ENCODE results near the gene SRSF8. TPM values are rescaled to one million over a fixed set of nuclear protein-coding genes. Genes with fewer than 3 reads are reported as not detected.
"Not testable (repeated sequence)": the region's sequence is repeated elsewhere in the genome, so short reads cannot be mapped to it uniquely, and the experiment has no call there.

SRSF8 gene
- total RNA-seq, 4 donors from 2014 or later = 41.4 to 79.8 (median 49.1) TPM

DNA sequence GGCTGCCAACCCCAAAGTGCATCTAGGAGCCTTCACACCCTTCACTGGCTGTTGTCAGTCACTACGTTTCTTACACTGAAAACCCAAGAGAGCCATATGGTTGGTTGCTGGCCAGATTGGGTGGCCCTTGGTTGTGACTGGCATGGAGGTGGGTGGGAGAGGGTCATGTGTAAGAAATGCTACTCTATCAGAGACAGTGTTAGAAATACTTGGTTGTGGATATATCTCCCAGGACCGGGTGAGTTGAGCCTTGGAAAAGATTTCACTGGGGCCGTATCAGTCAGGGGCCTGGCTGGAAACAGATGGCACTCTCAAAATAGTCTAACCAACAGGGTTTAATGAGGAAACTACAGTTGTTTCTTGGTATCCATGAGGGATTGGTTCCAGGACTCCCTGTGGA, 38.1 kb downstream of the SRSF8 start:
- H3K27me3 ChIP-seq = no peaks in the 10 kb centered on the region
- H3K36me3 ChIP-seq = peaks cover 0 to 15% (median 2%) of the 10 kb centered on the region in 3 donors
- peaks cover 0 to 80% (median 31%) of the 10 kb centered on the region in 4 donors for H3K4me1 ChIP-seq
- H3K9me3 ChIP-seq = no peaks in the 10 kb centered on the region
- H3K4me3 ChIP-seq = no peak overlapping the region
- WGBS, 2 donors = 76 to 80% methylated on average over 3 of the region's 3 CpGs
- no peak for DNase-seq (ENCODE audit: low spot score in 2 of 2)
- TF ChIP-seq POLR2A (IDR thresholded peaks at IDR 0.05) (no peak), EP300 (IDR thresholded peaks at IDR 0.05) (no peak)
- TF ChIP-seq, protein P1, sequence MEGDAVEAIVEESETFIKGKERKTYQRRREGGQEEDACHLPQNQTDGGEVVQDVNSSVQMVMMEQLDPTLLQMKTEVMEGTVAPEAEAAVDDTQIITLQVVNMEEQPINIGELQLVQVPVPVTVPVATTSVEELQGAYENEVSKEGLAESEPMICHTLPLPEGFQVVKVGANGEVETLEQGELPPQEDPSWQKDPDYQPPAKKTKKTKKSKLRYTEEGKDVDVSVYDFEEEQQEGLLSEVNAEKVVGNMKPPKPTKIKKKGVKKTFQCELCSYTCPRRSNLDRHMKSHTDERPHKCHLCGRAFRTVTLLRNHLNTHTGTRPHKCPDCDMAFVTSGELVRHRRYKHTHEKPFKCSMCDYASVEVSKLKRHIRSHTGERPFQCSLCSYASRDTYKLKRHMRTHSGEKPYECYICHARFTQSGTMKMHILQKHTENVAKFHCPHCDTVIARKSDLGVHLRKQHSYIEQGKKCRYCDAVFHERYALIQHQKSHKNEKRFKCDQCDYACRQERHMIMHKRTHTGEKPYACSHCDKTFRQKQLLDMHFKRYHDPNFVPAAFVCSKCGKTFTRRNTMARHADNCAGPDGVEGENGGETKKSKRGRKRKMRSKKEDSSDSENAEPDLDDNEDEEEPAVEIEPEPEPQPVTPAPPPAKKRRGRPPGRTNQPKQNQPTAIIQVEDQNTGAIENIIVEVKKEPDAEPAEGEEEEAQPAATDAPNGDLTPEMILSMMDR (IDR thresholded peaks at IDR 0.05) = no peak
- peak overlapping the region in 1 of 4 donors; percentile 4 for H3K27ac ChIP-seq

DNA sequence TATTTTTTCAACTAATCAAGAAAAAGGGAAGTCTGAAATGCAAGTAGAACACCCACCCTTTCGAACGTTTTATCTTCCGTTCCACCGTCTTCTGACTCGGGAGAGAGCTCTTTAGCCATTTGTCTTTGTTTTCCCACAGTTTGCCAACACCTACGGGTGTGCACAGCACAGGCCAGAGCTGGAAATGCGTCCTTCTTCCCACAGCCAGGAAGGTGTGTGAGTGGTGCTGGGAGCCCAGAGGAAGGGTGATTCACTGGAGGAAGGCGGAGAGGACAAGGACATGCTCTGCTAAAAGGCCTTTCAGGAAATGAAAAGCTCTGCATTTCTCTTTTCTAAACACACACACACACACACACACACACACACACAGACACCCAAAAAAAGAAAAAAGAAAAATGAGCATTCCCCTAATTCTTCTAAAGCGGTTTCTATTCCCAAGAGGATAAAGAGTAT, 41.5 kb downstream of the SRSF8 start:
- H3K27me3 ChIP-seq = no peaks in the 10 kb centered on the region
- peaks cover 0 to 11% (median 2%) of the 10 kb centered on the region in 3 donors for H3K36me3 ChIP-seq
- peak overlapping the region in 3 of 4 donors; percentile 67 to 82 (median 78) for H3K27ac ChIP-seq
- TF ChIP-seq, protein P1 (IDR thresholded peaks at IDR 0.05) = no peak
- TF ChIP-seq EP300 (IDR thresholded peaks at IDR 0.05) = peak in 1 of 2 donors; percentile 36
- H3K4me3 ChIP-seq = peak overlapping the region in 1 of 4 donors; percentile 3
- no peaks in the 10 kb centered on the region for H3K9me3 ChIP-seq
- peak in 1 of 2 donors; percentile 23 for DNase-seq (ENCODE audit: low spot score in 2 of 2)
- WGBS, 2 donors = 28 to 34% methylated on average over 9 of the region's 9 CpGs
- peaks cover 0 to 67% (median 31%) of the 10 kb centered on the region in 4 donors for H3K4me1 ChIP-seq

DNA sequence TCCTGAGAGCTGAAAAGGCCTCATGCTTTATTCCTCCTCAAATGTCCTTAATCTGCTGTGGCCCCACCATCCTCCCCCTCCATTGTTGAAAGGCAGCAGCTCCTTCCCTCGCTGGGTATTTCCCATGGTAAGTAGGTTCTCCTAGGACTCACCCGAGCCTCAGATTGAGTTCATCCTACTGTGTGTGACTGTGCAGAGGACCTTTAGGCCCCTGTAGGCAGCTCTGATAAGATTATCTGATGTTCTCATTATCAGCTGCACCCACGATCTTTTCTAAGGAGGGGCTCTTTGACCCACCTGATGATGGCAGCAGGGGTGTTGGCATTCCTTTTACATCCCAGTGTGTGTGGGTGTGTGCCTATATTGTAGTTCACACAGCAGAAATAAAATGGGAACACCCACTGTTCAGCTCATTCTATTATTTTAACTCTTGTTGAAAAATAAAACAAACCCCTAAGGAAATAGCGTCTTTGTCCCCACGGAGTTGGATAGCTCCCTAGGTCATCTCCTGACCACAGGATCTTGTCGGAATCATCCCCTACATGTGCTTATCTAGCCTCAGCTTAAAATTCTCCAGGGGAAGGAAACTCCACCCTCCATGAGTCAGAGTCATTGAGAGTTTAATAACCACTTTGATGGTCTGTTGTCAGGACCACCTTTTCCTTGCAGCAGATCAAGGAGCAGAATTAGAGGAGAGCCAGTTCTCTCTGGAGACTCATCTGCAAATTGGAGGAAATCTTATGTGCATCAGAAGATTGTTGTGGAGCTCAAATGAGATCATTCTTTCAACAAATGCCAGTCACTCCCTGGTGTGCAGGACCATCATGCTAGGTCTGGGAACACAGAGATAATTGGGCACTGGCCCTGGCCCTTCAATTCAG, 42.2 kb downstream of the SRSF8 start:
- H3K4me1 ChIP-seq = peaks cover 0 to 60% (median 31%) of the 10 kb centered on the region in 4 donors
- H3K9me3 ChIP-seq = no peaks in the 10 kb centered on the region
- peaks cover 0 to 11% (median 2%) of the 10 kb centered on the region in 3 donors for H3K36me3 ChIP-seq
- DNase-seq (ENCODE audit: low spot score in 2 of 2) = no peak
- 26 to 31% methylated on average over 6 of the region's 6 CpGs for WGBS, 2 donors
- no peak overlapping the region for H3K4me3 ChIP-seq
- no peaks in the 10 kb centered on the region for H3K27me3 ChIP-seq
- H3K27ac ChIP-seq = peak overlapping the region in 3 of 4 donors; percentile 40 to 82 (median 78)
- peak in 1 of 2 donors; percentile 25 for TF ChIP-seq EP300 (IDR thresholded peaks at IDR 0.05)
- TF ChIP-seq POLR2A (IDR thresholded peaks at IDR 0.05) = no peak

DNA sequence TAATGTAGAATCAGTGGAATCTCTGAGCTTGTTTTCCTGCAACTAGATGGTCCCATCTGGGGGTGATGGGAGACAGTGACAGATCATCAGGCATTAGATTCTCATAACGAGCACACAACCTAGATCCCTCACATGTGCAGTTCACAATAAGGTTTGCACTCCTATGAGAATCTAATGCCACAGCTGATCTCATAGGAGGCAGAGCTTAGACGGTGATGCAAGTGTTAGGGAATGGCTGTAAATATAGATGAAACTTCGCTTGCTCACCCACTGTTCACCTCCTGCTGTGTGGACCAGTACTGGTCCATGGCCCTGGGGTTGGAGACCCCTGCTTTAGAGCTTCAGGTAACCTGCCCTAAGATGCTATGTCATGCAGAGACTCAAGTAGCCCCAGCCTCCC, 44.8 kb downstream of the SRSF8 start:
- not testable (repeated sequence) for DNase-seq (ENCODE audit: low spot score in 2 of 2); H3K27me3 ChIP-seq; H3K9me3 ChIP-seq; H3K4me3 ChIP-seq; H3K27ac ChIP-seq
- Histone ChIP-seq H3K4me1 (peaks cover 0 to 47% (median 29%) of the 10 kb centered on the region in 4 donors), H3K36me3 (peaks cover 0 to 11% (median 2%) of the 10 kb centered on the region in 3 donors)
- 85 to 97% methylated on average over 3 of the region's 3 CpGs for WGBS, 2 donors

DNA sequence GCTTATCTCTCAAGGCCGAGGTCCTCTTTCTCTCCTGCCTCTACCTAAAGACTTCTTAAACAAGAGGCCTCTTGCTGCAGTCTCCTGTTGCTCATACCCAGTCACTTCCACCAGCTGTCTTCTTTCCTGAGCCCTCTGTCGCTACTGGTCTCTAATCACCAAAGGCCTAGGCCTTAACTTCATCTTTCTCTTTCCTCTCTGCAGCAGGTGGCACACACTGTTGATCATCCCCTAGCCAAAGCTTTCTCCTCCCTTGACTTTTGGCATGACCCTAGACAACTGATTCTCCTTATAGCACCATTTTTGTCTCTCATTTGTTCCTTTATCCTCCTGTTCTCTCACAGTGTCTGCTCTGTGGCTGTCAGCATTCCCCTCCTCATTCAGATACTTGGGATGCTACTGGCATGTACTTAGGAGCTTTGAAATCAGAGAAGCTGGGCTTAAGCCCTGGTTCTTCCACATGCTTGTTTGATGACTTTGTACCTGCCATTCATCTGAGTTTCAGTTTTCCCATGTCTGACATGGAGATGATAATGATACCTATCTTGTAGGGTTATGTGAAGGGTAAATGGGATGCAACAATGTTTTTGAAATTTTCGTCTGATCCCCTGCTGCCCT, 45.3 kb downstream of the SRSF8 start:
- Histone ChIP-seq H3K27ac (no peak overlapping the region), H3K27me3 (no peaks in the 10 kb centered on the region), H3K4me3 (no peak overlapping the region), H3K36me3 (peaks cover 0 to 11% (median 2%) of the 10 kb centered on the region in 3 donors), H3K9me3 (no peaks in the 10 kb centered on the region), H3K4me1 (peaks cover 0 to 43% (median 26%) of the 10 kb centered on the region in 4 donors)
- DNase-seq (ENCODE audit: low spot score in 2 of 2) = no peak
- TF ChIP-seq EP300 (IDR thresholded peaks at IDR 0.05) = no peak
- TF ChIP-seq, protein P1 (IDR thresholded peaks at IDR 0.05) = no peak
- TF ChIP-seq POLR2A (IDR thresholded peaks at IDR 0.05) = no peak
- 86 to 92% methylated on average over 3 of the region's 3 CpGs for WGBS, 2 donors
